NK-92 treated with Interleukin-12 subunit alpha and Interleukin-12 subunit beta, amount 100 ng/mL, for 24 hours (cell line): ENCODE results near the gene CHMP4B.

Experiments used
- DNase-seq: peaks from one replicate; lab custom pipeline; 2025; lab: John Stamatoyannopoulos, UW

Gene CHMP4B

DNA sequence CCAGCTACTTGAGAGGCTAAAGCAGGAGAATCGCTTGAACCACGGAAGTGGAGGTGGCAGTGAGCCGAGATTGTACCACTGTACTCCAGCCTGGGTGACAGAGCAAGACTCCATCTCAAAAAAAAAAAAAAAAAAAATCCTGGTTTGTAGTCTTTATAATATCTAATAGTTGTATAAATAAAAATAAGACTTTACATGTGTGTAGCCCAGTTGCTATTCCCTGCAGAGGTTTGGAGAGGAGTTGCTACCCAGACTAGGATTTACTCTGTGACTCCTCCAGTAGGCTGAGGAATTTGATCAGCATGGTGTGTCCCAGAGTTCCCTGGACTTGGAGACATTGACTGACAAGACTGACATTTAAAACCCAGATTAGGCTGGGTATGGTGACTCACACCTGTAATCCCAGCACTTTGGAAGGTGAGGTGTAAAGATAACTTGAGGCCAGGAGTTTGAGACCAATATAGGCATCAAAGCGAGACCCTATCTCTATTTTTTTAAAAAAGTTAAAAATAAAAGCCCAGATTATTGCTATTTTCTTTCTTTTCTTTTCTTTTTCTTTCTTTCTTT lies 10.2 kb downstream of the CHMP4B start:
- no peak for DNase-seq

DNA sequence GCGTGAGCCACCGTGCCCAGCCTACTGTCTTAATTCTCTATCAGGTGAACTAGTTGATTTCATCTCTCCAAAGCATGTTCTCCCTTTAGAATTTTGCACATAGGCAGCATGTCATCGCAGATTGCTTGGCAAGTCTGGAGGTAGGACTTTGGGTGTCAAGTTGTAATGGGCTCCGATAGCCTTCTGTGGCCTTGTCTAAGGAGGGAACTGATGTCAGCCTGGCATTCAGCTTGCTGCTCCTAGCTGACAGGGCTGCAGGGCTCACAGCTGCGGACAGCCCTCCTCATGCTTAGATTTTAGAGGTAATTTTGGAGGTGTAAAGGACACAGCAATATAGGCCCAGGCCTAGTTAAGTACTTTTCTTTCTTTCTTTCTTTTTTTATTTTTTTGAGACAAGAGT lies 11.3 kb downstream of the CHMP4B start:
- DNase-seq, result no peak

DNA sequence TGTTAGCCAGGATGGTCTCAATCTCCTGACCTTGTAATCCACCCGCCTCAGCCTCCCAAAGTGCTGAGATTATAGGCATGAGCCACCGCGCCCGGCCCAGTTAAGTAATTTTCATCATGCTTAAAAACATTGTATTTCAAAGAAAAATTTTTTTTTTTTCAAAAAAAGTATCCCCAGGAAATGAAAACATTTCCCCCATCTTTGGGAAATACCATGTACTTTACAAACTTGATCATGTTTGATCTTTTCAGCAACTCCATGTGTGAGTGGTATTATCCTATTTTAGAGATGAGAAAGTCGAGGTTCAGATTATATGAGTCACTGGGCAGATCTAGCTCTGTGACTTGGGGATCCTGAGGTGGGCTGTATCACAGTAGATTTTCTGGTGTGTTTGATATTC lies 11.8 kb downstream of the CHMP4B start:
- no peak for DNase-seq

DNA sequence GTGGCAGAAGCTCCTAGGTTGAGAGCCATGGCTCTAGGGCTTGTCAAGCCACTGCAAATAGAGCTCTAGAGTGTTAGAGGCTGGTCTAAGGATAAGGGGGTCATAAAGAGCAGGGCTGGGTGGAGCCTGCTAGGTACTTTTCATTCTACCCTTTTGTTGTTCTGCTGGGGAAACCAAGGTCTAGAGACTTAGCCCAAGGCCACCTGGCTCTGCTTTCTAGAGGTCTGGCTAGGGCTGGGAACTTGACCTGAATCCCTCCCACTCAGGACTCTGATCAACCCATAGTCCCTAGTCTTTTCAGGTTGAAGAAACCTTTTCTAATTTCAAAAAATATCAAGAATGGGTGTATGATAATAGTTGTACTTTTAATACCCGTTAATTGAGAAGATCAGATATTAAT lies 13.7 kb downstream of the CHMP4B start:
- no peak for DNase-seq

DNA sequence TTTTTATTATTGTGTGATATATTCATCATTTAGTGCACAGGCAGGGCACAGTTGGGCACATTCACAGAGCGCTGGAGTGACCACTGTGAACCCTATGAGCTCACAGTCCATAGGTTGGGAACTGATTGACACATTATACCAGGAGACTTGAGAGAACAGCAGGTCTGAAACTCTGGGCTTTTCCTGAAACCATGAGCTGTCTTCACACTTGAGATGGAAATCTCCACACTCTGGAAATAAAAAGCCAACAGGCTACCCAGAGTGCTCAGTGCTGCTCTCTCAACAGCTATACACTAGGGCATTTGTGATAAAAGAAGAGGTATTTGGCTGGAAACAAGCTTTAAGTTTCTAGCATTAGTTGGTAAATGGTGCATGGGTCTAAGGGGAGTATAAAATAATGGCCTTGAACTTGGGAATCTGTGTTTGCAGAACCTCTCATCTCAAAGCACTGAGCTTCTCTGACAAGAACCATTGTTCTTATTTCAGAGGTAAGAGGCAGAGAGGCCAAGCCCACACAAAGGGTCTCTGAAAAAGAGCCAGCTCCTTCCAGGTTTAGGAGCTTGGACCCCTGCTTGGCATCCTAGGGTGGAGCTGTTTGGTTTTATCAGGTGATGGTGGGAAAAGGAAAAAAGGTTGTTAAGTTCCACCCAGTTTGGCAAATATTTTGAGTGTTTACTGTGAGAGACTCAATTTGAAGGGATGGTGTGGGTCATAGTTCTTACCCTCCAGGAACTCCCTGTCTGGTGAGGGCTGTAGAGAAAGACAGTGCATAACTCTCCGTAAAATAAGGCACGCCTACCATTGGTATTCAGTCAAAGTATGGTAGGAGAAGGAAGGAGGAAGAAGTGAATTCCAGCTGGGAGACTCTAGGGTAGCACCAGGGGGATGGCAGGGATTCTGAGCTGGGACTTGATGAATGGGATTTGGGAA lies 14.5 kb downstream of the CHMP4B start:
- no peak for DNase-seq

DNA sequence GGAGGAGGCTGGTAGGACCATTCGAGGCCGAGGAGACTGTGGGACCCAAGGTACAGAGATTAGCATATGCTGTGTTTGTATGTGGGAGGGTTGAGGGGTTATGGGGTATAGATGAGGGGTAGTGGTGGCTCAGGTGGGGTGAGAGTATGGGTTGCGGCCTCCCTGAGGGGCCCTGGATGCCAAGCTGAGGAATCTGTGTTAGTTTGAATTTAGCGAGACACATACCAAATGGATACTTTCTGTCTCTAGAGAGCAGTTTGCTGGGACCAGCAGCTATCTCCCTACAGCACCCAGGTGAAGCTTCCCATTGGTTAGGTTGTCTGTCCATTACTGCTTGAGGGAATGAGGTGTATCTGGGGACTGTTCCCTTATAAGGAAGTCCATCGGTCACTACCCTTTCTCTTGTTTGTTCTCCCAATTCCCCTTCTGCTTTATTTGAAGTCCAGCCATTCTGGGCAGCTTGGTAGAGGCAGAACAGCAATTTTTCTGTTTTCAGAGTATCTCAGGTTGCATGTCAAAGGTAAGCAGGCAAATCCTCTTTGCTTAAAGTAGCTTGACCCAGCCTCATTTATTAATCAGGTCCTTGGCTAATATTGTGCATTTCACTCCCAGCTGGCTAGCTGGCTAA lies 15.2 kb downstream of the CHMP4B start:
- DNase-seq, result no peak

DNA sequence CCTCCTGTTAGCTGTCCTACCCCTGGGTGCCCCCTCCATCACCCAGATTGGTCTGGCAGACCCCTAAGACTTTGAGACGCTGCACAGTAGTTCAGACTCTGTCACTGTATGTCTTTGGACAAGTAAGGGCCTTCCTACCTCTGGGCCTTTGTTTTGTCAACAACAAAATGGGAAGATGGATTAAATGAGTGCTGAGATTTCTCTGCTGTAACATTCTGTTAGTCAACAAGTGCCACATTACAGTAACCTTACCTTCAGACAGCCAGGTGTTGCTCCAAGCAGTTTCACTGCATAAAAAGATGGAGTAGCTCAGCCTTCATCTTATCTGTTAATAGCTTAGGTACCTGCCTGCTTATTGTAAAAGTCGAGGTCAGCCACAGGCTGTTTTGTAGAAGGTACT lies 16.0 kb downstream of the CHMP4B start:
- no peak for DNase-seq

DNA sequence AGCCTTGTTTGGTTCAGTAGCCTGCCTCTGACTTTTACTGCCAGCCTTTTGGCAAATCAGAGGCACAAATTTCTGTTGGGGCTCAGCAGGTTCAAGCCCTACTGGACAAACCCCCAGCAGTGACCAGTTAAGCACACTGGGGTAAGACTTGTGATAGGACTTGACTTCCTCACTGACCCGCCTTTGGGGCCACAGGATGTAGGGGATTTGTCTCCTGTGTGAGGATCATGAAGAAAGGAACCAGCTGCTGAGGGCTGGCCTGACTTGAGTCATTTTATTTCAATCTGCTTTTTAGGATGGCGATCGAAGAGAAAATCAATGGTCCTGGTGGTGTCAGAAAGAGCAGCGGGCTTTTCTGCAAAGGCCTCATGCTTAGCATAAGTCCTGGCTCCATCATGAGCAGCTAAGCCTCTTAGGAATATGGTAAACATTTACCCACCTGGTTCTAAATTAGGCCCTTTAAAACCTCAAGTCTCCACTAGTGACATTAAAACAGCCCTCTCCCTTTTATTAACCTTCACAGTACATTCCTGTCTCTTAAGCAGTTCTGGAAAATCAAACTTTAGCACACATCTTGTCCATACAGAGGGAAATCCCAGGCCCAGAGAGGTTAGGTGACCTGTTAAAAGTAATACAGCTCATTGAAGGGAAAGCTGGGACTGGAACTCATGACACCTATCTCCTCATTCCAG lies 16.6 kb downstream of the CHMP4B start:
- DNase-seq, result no peak

DNA sequence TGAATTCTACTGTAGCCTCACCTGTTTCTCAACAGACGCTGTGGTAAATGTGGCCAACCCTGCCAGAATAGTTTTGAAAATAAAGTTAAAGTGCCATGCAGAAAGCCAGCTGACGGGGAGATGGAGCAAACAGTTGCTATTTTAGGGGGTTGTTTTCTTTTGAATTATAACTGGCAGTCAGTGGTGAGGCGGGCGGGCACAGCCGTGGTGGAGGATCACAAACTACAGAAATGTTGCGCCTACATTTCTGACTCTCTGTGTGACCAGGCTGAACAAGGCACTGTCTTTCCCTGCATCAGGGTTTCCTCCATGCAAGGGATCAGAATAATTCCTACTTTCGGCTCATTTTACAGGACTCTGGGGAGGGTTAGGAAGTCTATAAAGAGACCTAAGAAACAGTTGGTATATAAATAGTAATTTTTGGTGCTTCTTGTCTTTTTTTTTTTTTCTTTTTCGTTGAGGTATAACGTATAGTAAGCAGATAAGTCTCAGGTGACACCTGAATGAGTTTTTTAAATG lies 17.2 kb downstream of the CHMP4B start:
- no peak for DNase-seq

DNA sequence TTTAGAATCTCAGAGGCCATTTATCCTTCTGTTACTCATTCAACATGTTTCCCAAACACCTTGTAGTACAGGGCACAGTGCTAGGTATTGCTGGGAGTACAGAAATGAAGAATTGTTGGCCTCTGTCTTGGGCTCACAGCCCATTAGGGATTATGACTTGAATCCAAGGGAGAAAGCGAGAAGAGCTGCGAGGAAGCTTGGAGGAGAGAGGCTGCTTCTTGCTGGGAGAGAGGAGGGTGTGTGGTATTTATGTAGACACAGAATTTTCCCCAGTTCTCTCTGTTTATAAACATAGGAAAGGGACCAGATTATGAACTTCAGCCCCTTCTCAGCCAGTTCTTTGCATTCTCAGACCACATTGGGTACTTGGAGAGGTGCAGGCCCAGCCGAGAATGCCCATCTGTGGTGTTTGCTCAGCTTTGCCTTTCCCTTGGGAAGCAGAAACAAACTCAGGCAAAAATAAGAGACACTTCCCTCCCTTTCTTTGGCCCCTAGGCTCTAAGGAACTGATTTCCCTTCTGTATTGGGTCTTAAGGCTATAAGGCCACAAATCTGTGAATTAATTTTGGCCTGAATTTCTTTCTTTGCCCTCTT lies 17.9 kb downstream of the CHMP4B start:
- no peak for DNase-seq

DNA sequence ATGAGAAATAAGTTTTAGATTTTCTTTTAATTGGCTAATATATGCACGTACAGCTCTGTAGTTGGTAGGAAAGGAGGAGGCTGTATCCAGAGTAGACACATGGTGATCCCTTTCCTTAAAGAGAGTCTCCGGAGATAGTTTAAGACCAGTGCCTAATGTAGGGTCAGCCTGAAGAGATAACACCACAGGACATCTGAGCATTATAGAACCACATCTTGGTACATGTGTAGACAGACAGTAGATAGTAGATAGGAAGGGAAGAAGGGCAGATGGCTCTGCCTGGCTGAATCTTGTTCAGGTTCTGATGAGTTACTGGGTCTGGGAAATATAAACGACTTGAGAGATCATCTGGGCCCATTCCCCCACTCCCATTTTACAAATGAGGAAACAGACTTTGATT lies 18.5 kb downstream of the CHMP4B start:
- no peak for DNase-seq

DNA sequence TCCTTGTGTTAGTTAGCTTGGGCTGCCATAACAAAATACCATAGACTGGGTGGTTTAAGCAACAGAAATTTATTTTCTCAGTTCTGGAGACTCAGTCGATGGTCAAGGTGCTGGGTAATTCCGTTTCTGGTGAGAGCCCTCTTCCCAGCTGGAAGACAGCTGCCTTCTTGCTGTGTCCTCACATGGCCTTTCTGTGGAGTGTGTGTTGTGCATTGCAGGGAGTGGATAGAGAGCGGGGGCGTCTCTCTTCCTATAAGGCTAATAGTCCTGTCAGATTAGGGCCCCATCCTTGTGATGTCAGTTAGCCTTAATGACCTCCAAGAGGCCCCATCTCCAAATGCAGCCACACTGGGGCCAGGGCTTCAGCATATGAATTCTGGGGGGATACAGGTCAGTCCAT lies 19.2 kb downstream of the CHMP4B start:
- DNase-seq, result no peak

DNA sequence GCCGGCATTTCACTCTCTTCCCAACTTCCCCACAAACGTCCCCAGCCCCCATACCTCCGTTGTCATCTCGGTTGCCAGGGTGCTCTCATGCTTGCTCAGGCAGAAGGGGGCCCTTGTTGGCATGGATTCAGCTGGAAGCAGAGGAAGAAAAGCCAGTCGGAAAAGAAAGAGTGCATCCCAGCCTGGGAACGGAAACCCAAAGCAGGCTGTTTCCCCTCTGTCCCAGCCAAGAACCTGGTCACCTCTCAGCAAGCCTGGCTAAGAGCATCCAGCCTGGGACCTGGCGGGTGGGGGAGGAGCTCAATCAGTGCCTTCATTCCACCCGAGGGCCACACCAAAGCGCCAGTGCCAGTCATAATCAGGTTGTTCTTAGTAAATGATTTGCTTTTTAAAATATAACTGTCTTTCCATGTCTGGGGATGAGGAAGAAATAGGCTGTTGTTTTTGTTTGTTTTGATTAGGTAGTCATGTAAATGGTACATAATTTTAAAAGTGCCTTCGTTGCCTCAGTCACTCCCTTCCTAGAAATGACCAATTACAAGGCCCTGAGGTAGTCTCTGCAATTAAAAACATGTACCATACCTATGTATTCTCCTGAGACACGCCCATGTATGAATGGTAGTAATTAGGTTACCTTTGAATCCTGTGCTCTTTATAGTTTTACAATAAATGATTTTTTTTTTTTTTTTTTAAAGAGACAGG lies 21.1 kb downstream of the CHMP4B start:
- no peak for DNase-seq

DNA sequence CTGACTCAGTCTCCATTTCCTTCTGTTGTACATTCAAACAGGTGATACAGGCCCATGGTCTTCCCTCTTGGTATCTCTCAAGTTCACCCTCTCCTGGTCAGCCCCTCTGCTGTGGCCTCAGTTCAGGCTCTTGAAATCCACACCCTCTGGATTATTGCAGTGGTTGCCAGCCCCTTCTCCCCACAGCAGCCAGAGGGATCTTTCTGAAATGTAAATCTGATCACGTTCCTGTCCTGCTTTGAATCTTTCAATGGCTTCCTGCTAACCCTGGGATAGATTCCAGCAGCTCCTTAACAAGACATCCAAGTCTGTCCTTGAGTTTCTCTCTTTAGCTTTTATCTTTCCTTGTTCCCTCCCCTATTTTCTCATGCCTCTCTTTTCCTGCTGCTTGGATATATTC lies 22.2 kb downstream of the CHMP4B start:
- DNase-seq, result no peak

DNA sequence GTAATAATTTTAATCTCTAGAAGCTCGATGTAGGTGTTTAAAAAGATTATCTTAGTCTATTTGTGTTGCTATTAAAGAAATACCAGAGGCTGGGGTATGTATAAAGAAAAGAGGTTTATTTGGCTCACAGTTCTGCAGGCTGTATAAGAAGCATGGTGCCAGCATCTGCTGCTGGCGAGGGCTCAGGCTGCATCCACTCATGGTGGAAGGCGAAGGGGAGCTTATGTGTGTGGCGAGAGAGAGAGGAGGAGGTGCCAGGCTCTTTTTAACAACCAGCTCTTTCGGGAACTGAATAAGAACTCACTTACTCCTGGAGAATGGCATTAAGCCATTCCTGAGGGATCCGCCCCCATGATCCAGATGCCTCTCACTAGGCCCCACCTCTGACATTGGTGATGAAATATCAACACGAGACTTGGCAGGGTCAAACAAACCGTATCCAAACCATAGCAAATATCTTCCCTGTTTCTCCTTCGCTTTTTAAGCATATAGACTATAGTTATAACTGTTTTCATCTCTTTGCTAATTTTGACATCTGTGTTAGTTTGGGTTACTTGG lies 24.5 kb downstream of the CHMP4B start:
- no peak for DNase-seq

DNA sequence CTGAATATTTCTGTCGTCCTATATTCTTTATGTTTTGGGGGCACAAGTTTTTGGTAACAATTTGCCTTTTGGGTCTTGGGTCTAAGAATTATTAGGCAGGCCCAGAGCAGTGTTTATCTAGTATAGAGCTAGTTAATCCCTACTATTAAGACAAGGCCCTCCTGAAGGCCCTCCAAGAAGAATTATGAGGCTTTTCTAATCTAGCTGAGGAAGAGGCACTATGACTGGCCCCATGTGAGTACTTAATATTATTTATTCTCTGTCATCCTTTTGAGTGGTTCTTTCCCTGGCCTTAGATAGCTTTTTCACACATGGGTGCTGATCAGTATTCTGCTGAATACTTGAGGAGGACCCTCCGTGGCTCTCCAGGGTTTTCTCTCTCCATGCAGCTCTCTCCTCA lies 25.1 kb downstream of the CHMP4B start:
- DNase-seq, result no peak

DNA sequence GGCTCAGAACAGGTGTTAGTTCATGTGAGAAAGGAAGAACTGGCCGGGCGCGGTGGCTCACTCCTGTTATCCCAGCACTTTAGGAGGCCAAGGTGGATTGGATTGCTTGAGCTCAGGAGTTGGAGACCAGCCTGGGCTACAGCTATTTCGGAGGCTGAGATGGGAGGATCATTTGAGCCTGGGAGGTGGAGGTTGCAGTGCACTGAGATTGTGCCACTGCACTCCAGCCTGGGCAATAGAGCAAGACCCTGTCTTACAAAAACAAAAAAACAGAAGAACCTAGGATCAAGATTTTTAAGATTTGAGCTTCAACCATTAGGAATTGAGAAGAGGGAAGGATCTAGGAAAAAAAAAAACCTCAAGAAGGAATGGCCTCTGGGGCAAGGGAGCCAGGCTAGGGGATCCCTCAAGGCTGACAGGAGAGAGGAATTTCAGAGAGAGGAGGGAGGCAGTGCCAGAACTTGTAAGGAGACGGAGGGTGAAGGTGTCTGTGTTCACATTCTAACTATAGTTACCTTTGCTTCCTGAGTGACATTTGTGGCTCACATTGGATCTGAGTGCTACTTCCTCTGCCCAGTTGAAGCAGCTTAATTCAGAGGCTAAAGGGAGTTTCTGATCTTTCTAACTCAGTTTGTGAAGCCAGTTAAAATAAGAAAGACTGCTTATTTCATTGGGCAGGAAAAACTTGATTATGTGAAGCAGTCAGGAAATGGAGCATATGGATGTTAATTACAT lies 26.1 kb downstream of the CHMP4B start:
- no peak for DNase-seq

DNA sequence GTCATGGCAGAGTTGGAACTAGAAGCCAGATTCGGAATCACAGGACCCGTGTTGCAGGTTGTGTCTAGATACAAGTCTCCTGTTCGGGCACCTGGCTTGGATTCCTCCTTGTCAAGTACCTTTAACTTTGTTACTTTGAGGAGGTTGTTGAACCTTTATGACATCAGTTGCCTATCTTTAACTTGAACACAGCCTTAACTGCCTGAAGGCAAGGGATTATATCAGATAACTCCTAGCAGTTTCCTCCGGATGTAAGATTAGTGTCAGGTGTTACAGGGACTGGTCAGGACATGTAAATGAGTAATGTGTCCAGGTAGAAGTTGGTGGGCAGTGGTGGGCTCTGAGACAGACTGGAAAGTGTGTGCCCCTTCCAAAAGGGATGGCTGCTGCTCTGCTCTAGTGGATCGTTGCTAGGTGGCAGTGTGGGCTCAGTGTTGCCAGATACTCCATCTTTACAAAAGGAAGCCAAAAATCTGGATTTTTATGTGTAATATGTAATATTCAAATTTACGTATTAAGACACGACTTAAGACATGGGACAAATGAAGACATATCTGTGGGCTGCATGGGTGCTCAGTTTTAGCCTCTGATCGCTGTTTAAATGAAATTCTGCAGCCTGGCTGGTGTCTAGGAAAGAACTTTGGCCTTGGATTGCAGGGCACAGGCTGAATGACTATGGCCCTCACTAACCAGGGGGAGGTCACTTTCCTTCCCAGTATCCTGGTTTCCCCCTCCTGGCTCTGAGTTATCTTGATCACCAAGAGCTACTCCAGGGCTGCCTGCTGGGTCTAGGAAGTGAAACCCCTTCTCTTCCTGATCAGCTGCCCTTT lies 27.1 kb downstream of the CHMP4B start:
- no peak for DNase-seq

DNA sequence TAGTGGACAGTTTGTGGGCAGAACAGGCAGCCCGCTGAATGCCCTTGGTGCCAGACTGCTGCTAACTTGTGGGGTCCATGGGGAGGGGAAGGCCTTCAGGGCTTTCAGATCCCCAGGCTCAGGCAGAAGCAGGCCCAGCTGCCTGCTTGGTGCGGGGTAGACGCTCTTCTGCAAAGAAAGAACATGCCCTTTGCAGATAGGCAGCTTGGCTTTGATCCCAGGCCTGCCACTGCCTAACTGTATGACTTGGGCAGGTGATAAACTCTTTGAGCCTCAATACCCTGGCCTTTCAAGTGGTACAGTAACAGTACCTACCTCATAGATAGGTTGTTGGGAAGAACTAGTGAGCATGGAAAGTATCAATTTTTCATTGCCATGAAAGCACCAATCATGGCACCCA lies 28.4 kb downstream of the CHMP4B start:
- no peak for DNase-seq

DNA sequence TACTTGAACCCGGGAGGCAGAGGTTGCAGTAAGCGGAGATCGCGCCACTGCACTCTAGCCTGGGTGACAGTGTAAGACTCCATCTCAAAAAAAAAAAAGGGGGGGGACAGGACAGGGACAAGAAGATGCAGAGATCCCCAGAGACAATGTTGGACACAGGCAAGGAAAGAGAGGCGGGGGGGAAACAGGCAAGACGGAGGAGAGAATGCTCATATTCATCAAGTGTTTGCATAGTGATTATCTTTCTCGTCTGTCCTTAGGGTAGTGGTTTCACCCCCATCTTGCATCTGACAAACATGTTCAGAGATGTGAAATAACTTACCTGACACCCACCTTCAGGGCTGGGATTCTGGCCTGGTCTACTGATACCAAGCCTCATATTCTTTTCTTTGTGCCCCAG lies 29.0 kb downstream of the CHMP4B start:
- no peak for DNase-seq
